Upper lobe of left lung (tissue), 4 donors: ENCODE results near the gene LRP1.

Source experiments
- EP300 ChIP-seq, 4 donors: sonication (generic); formaldehyde crosslinking; IDR thresholded peaks; one replicate each; pipeline ENCODE4 v1.5.1; 2017; ENCODE audit warnings: antibody characterized with exemption in 4 of 4, control low read depth in 2 of 4
- TF ChIP-seq, protein P1 (sequence below), 6 experiments: fragments of 450-650 bp in 4 of 6; fragments of 200-600 bp in 2 of 6; sonication (generic) in 2 of 6; IDR thresholded peaks; one replicate each; pipeline ENCODE4 v1.5.1; 2016 to 2019; ENCODE audit warnings: antibody characterized with exemption in 6 of 6

- TF ChIP-seq, protein P1, sequence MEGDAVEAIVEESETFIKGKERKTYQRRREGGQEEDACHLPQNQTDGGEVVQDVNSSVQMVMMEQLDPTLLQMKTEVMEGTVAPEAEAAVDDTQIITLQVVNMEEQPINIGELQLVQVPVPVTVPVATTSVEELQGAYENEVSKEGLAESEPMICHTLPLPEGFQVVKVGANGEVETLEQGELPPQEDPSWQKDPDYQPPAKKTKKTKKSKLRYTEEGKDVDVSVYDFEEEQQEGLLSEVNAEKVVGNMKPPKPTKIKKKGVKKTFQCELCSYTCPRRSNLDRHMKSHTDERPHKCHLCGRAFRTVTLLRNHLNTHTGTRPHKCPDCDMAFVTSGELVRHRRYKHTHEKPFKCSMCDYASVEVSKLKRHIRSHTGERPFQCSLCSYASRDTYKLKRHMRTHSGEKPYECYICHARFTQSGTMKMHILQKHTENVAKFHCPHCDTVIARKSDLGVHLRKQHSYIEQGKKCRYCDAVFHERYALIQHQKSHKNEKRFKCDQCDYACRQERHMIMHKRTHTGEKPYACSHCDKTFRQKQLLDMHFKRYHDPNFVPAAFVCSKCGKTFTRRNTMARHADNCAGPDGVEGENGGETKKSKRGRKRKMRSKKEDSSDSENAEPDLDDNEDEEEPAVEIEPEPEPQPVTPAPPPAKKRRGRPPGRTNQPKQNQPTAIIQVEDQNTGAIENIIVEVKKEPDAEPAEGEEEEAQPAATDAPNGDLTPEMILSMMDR (IDR thresholded peaks at IDR 0.05): peak in 1 of 6 experiments; percentile 5
- no peak for TF ChIP-seq EP300 (IDR thresholded peaks at IDR 0.05)
These were observed 17.9 kb upstream of the LRP1 start for GRCh38 chr12:57110104-57111030.
